H1 (cell line): ENCODE results near the gene TAMALIN.

Source experiments
- CTCF ChIP-seq, 3 experiments: IDR thresholded peaks; 1 replicate in 2 of 3; 2 replicates in 1 of 3; pipeline versions ENCODE4 v1.5.1 to v1.6.1; 2011; ENCODE audit warnings: low read length in 3 of 3, mild to moderate bottlenecking in 3 of 3, inconsistent platforms in 2 of 3, low read depth in 1 of 3, moderate library complexity in 1 of 3; ENCODE audit not compliant: insufficient read depth in 1 of 3; ENCODE audit errors: control extremely low read depth in 1 of 3
- SIX5 ChIP-seq: IDR thresholded peaks from 2 replicates; pipeline ENCODE4 v1.6.1; 2011; ENCODE audit warnings: mild to moderate bottlenecking, low read depth, low read length
- SUZ12 ChIP-seq: fragments of 200-600 bp; sonication (generic); IDR thresholded peaks from 2 replicates; pipeline ENCODE4 v1.6.1; 2012; ENCODE audit warnings: mild to moderate bottlenecking, inconsistent platforms, low read length, moderate library complexity, mixed read lengths

- TF ChIP-seq SUZ12 (no peak), SIX5 (no peak), CTCF (IDR thresholded peaks at IDR 0.05; ENCODE audit: control extremely low read depth in 1 of 3, insufficient read depth in 1 of 3, low read depth in 1 of 3, low read length in 3 of 3) (no peak)
These were observed 26.8 kb downstream of the TAMALIN start for GRCh38 chr12:52033446-52034140.
